H1 (cell line): ENCODE measurements around the gene APBA3. TPM values are rescaled to one million over a fixed set of nuclear protein-coding genes. Genes with fewer than 3 reads are reported as not detected.
A peak's percentile ranks its signal among the peaks of the same experiment; 100 is the strongest.

ENCODE experiments used
- CTCF ChIA-PET: fragments of 300-600 bp; sonication (Branson Sonifier 250); formaldehyde crosslinking; loops from one replicate; lab custom pipeline; 2021; ENCODE audit not compliant: partially characterized antibody; lab: Charles Lee
- POLR2A ChIA-PET: fragments of 300-600 bp; sonication (Branson Sonifier 250); formaldehyde crosslinking; loops from one replicate; lab custom pipeline; 2021; ENCODE audit warnings: inconsistent platforms; ENCODE audit not compliant: partially characterized antibody; lab: Charles Lee
- DNase-seq, 2 experiments: peaks; one replicate each; pipeline versions ENCODE4 v3.0.0 to v3.0.0-alpha.2; 2010 to 2022; ENCODE audit warnings: low spot score in 2 of 2, low read depth in 1 of 2, mixed read lengths in 1 of 2
- FAIRE-seq: peaks from 2 replicates; lab custom pipeline; 2011; peaks lifted over from hg19 to GRCh38; lab: Jason Lieb, UNC
- H2AFZ ChIP-seq: 2 replicates; pipeline ENCODE4 v1.8.1; 2012; ENCODE audit warnings: low read length, inconsistent platforms
- H2AK5ac ChIP-seq: 2 replicates; pipeline ENCODE4 v1.6.1; 2013; ENCODE audit warnings: low read depth, low read length
- H2BK120ac ChIP-seq: replicated peaks from 2 replicates; pipeline ENCODE3; 2013; ENCODE audit warnings: low read depth, low read length, inconsistent platforms
- H2BK12ac ChIP-seq: 2 replicates; pipeline ENCODE4 v1.6.1; 2013; ENCODE audit warnings: low read depth, low read length
- H2BK15ac ChIP-seq: 2 replicates; pipeline ENCODE4 v1.6.1; 2013; ENCODE audit warnings: low read length
- H2BK20ac ChIP-seq: 2 replicates; pipeline ENCODE4 v1.6.1; 2013; ENCODE audit warnings: low read length
- H2BK5ac ChIP-seq: 2 replicates; pipeline ENCODE4 v1.6.1; 2013; ENCODE audit warnings: low read depth, low read length
- H3K14ac ChIP-seq: 2 replicates; pipeline ENCODE4 v1.6.1; 2013; ENCODE audit warnings: inconsistent platforms; ENCODE audit not compliant: insufficient read length
- H3K18ac ChIP-seq: 2 replicates; pipeline ENCODE4 v1.6.1; 2013; ENCODE audit warnings: low read length; ENCODE audit errors: extremely low read depth
- H3K23ac ChIP-seq: 2 replicates; pipeline ENCODE4 v1.6.1; 2013; ENCODE audit warnings: inconsistent platforms; ENCODE audit not compliant: insufficient read length
- H3K23me2 ChIP-seq: 2 replicates; pipeline ENCODE4 v1.6.1; 2013; ENCODE audit warnings: low read depth, low read length
- H3K27ac ChIP-seq: 2 replicates; pipeline ENCODE4 v1.6.1; 2011; ENCODE audit warnings: low read depth, low read length, inconsistent platforms
- H3K27me3 ChIP-seq, 4 experiments: replicated peaks in 1 of 4; 1 replicate in 1 of 4; 2 replicates in 3 of 4; pipeline versions ENCODE4 v1.6.1 to v1.8.1; 2011 to 2013; ENCODE audit warnings: low read length in 3 of 4, mild to moderate bottlenecking in 3 of 4, inconsistent platforms in 2 of 4, mixed read lengths in 2 of 4, moderate library complexity in 1 of 4; ENCODE audit not compliant: control insufficient read depth in 3 of 4, insufficient read depth in 3 of 4; ENCODE audit errors: extremely low read depth in 1 of 4
- H3K36me3 ChIP-seq, 4 experiments: 2 replicates each; pipeline versions ENCODE4 v1.6.1 to v1.8.1; 2011 to 2013; ENCODE audit warnings: mild to moderate bottlenecking in 4 of 4, low read length in 3 of 4, moderate library complexity in 2 of 4, control low read depth in 1 of 4, inconsistent platforms in 1 of 4; ENCODE audit not compliant: insufficient read depth in 4 of 4, control insufficient read depth in 2 of 4
- H3K4ac ChIP-seq: replicated peaks from 2 replicates; pipeline ENCODE3; 2013; ENCODE audit warnings: low read length, low read depth, mixed read lengths, inconsistent platforms; ENCODE audit not compliant: insufficient read length
- H3K4me1 ChIP-seq, 4 experiments: replicated peaks in 1 of 4; 1 replicate in 1 of 4; 2 replicates in 3 of 4; pipeline versions ENCODE4 v1.6.1 to v1.8.1; 2011 to 2013; ENCODE audit warnings: low read length in 3 of 4, inconsistent platforms in 2 of 4, mixed read lengths in 1 of 4; ENCODE audit not compliant: insufficient read depth in 4 of 4, control insufficient read depth in 3 of 4
- H3K4me2 ChIP-seq, 2 experiments: 2 replicates each; pipeline versions ENCODE4 v1.6.1 to v1.8.1; 2011 to 2013; ENCODE audit warnings: low read depth in 2 of 2, low read length in 2 of 2, control low read depth in 1 of 2, inconsistent platforms in 1 of 2, mild to moderate bottlenecking in 1 of 2; ENCODE audit not compliant: insufficient read depth in 1 of 2
- H3K4me3 ChIP-seq, 4 experiments: fragments of 200-600, 300-600 bp in 1 of 4; sonication (generic), shearing (Covaris generic), sonication (Bioruptor Twin) in 1 of 4; 2 replicates each; pipeline versions ENCODE4 v1.5.1 to v1.8.1; 2011 to 2016; ENCODE audit warnings: low read length in 4 of 4, low read depth in 3 of 4, control low read depth in 2 of 4, inconsistent platforms in 2 of 4, mild to moderate bottlenecking in 2 of 4, mixed read lengths in 1 of 4, moderate library complexity in 1 of 4; ENCODE audit not compliant: insufficient read depth in 2 of 4; ENCODE audit errors: extremely low read depth in 1 of 4
- H3K56ac ChIP-seq: replicated peaks from 2 replicates; pipeline ENCODE3; 2013; ENCODE audit warnings: low read depth, mild to moderate bottlenecking, mixed read lengths, low read length, inconsistent platforms; ENCODE audit not compliant: insufficient read length
- H3K79me1 ChIP-seq: 2 replicates; pipeline ENCODE4 v1.6.1; 2013; ENCODE audit warnings: low read depth, low read length, control low read depth
- H3K79me2 ChIP-seq, 2 experiments: 2 replicates each; pipeline versions ENCODE4 v1.6.1 to v1.8.1; 2012 to 2013; ENCODE audit warnings: low read length in 2 of 2, mild to moderate bottlenecking in 2 of 2, inconsistent platforms in 1 of 2; ENCODE audit not compliant: insufficient read depth in 2 of 2, control insufficient read depth in 1 of 2
- H3K9ac ChIP-seq, 4 experiments: replicated peaks in 1 of 4; 1 replicate in 1 of 4; 2 replicates in 3 of 4; pipeline versions ENCODE4 v1.6.1 to v1.8.1; 2011 to 2013; ENCODE audit warnings: low read depth in 3 of 4, low read length in 3 of 4, control low read depth in 2 of 4, mild to moderate bottlenecking in 2 of 4, moderate library complexity in 2 of 4, inconsistent platforms in 1 of 4; ENCODE audit errors: extremely low read depth in 1 of 4
- H3K9me3 ChIP-seq, 2 experiments: 2 replicates each; pipeline versions ENCODE4 v1.6.1 to v1.8.1; 2012 to 2013; ENCODE audit warnings: mild to moderate bottlenecking in 2 of 2, moderate library complexity in 2 of 2, control low read depth in 1 of 2, inconsistent platforms in 1 of 2, low read depth in 1 of 2, low read length in 1 of 2, mixed read lengths in 1 of 2; ENCODE audit not compliant: insufficient read depth in 2 of 2
- H4K20me1 ChIP-seq, 2 experiments: replicated peaks in 1 of 2; 2 replicates each; pipeline versions ENCODE3 to v1.8.1; 2011 to 2013; ENCODE audit warnings: inconsistent platforms in 2 of 2, low read length in 2 of 2, mild to moderate bottlenecking in 1 of 2; ENCODE audit not compliant: insufficient read depth in 2 of 2, control insufficient read depth in 1 of 2
- H4K5ac ChIP-seq: 2 replicates; pipeline ENCODE4 v1.6.1; 2013; ENCODE audit warnings: low read length, low read depth, mixed read lengths, inconsistent platforms; ENCODE audit not compliant: insufficient read length
- H4K8ac ChIP-seq: 2 replicates; pipeline ENCODE4 v1.8.0; 2013; ENCODE audit warnings: mild to moderate bottlenecking, moderate library complexity, low read length, inconsistent platforms; ENCODE audit not compliant: insufficient read depth; ENCODE audit errors: extremely low read depth
- H4K91ac ChIP-seq: replicated peaks from 2 replicates; pipeline ENCODE3; 2013; ENCODE audit warnings: low read length, mixed read lengths, inconsistent platforms; ENCODE audit not compliant: insufficient read length
- BACH1 ChIP-seq: IDR thresholded peaks from 2 replicates; pipeline ENCODE4 v1.6.1; 2012; ENCODE audit warnings: low read length, improper control_type of control experiment
- CHD2 ChIP-seq: IDR thresholded peaks from 2 replicates; pipeline ENCODE4 v1.6.1; 2012; ENCODE audit warnings: low read length, improper control_type of control experiment
- KDM1A ChIP-seq: fragments of 200-600, 300-600 bp; sonication (generic); IDR thresholded peaks from 2 replicates; pipeline ENCODE4 v1.7.1; 2016; ENCODE audit warnings: mild to moderate bottlenecking, low read length, borderline replicate concordance
- NRF1 ChIP-seq: IDR thresholded peaks from 2 replicates; pipeline ENCODE4 v1.6.1; 2011; ENCODE audit warnings: mild to moderate bottlenecking, low read depth, low read length, improper control_type of control experiment
- POLR2A ChIP-seq, 2 experiments: IDR thresholded peaks; 1 replicate in 1 of 2; 2 replicates in 1 of 2; pipeline ENCODE4 v1.6.1; 2011; ENCODE audit warnings: low read depth in 2 of 2, low read length in 2 of 2, mild to moderate bottlenecking in 2 of 2; ENCODE audit errors: control extremely low read depth in 1 of 2
- SRF ChIP-seq: IDR thresholded peaks from 2 replicates; pipeline ENCODE4 v1.6.1; 2011; ENCODE audit warnings: mild to moderate bottlenecking, low read depth, low read length, moderate library complexity
- SUZ12 ChIP-seq: fragments of 200-600 bp; sonication (generic); IDR thresholded peaks from 2 replicates; pipeline ENCODE4 v1.6.1; 2012; ENCODE audit warnings: mild to moderate bottlenecking, inconsistent platforms, low read length, moderate library complexity, mixed read lengths
- TEAD4 ChIP-seq: IDR thresholded peaks from 2 replicates; pipeline ENCODE4 v1.6.1; 2012; ENCODE audit warnings: low read depth, low read length, inconsistent platforms, mixed read lengths
- WGBS, 2 experiments: shearing (Covaris generic) in 1 of 2; methylation state at CpG; one replicate each; pipeline versions ENCODE4 v1.1.6 to v1.1.7; 2013 to 2015; ENCODE audit warnings: low lambda C conversion rate in 2 of 2, mixed read lengths in 2 of 2, inconsistent platforms in 1 of 2, low coverage in 1 of 2, missing lambda C conversion rate in 1 of 2; ENCODE audit not compliant: insufficient replicate concordance in 2 of 2, insufficient coverage in 1 of 2, insufficient read length in 1 of 2; ENCODE audit errors: extremely low coverage in 1 of 2, missing lambda C conversion rate in 1 of 2; 5-methylcytosine and 5-hydroxymethylcytosine counted together
- polyA plus RNA-seq, 7 experiments: library from polyadenylated mRNA; depleted of rRNA in 3 of 7; stranded (reverse) in 5 of 7; unstranded in 2 of 7; fragments of >200 nt in 5 of 7; fragments of 200-250 nt in 2 of 7; gene quantifications; 1 replicate in 5 of 7; 2 replicates in 1 of 7; 4 replicates in 1 of 7; pipeline versions ENCODE4 v1.2.1 to v1.2.3, GENCODE V29; 2011 to 2013; ENCODE audit warnings: missing spikeins in 2 of 7, mixed read lengths in 2 of 7
- total RNA-seq: library from RNA; stranded (reverse); fragmentation: NEBNext Ultra II Directional; extraction: Animal tissue kit (Norgen Biotek cat#: 25700); gene quantifications from 2 replicates; pipeline ENCODE4 v1.2.1, GENCODE V29; 2021

Gene APBA3
- total and polyA plus RNA-seq, 2 of the 8 experiments (the other 6 are each of a cell fraction or from before 2014, with no cell fraction given), result 21.4 to 36.9 TPM

DNA sequence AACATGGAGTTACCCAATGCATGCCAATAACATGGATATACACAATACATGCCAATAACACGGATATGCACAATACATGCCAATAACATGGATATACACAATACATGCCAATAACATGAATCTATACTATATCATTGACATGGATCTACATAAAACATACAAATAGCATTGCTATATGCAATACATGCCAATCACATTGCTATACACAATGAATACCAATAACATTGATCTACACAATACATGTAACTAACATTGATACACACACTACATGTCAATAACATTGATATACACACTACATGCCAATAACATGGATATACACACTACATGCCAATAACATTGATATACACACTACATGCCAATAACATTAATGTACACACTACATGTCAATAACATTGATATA is 60.3 kb downstream of the APBA3 start:
- Histone ChIP-seq H4K91ac (no peak overlapping the region), H4K20me1 (peaks cover 0 to 22% of the 10 kb centered on the region in 2 experiments), H2BK12ac (no peak overlapping the region), H3K23me2 (peaks cover 3% of the 10 kb centered on the region; the same call in 1 of the 2 replicates), H4K5ac (no peak overlapping the region), H3K4me2 (no peak overlapping the region), H3K4me3 (no peak overlapping the region), H3K9me3 (no peaks in the 10 kb centered on the region; a peak in 1 of 4 replicates), H3K56ac (no peak overlapping the region), H3K18ac (no peak overlapping the region), H3K27ac (no peak overlapping the region), H3K14ac (no peak overlapping the region), H3K9ac (no peak overlapping the region), H2AK5ac (no peak overlapping the region), H2AFZ (no peak overlapping the region), H2BK120ac (no peak overlapping the region)
- WGBS, 2 experiments, result 19% methylated on average over 1 of the region's 1 CpG; no CpG with 5 or more reads in 1 of the 2 experiments
- no peak for DNase-seq
- CTCF ChIA-PET, result interaction anchor here (0.7 to 13.9 kb wide), 6 partner anchors 9 to 110 kb away, joined by 3 to 110 read pairs (median 4); partner anchors contain the start of gene TJP3
- TF ChIP-seq POLR2A (IDR thresholded peaks at IDR 0.05; ENCODE audit: control extremely low read depth in 1 of 2, low read depth in 2 of 2, low read length in 2 of 2) (no peak), TEAD4 (no peak), BACH1 (no peak), SRF (no peak), KDM1A (no peak), SUZ12 (no peak), NRF1 (no peak), CHD2 (no peak)
- TF ChIP-seq, all 59 proteins: peak for 0
- H2BK20ac ChIP-seq, result no peak overlapping the region
- no peaks in the 10 kb centered on the region; a peak in 2 of 7 replicates for H3K27me3 ChIP-seq
- no peak overlapping the region for H3K23ac ChIP-seq
- no peak overlapping the region for H2BK15ac ChIP-seq
- H3K79me1 ChIP-seq, result peaks cover 15% of the 10 kb centered on the region
- POLR2A ChIA-PET, result interaction anchor here (1.1 kb wide), 1 partner anchor 108 kb away, joined by 3 read pairs; no protein-coding TSS in a partner anchor
- no peak overlapping the region for H3K4ac ChIP-seq
- H3K36me3 ChIP-seq, result no peaks in the 10 kb centered on the region
- H3K4me1 ChIP-seq, result peaks cover 0 to 8% (median 2%) of the 10 kb centered on the region in 4 experiments; a peak in 3 of 7 replicates
- H4K8ac ChIP-seq, result no peak overlapping the region
- peak; percentile 52 for FAIRE-seq
- H3K79me2 ChIP-seq, result peaks cover 0 to 34% of the 10 kb centered on the region in 2 experiments; a peak in 3 of 4 replicates
- no peak overlapping the region for H2BK5ac ChIP-seq
